HTERT RPE-1 (cell line): ENCODE data around the gene BMX.

ENCODE experiments used
- in situ Hi-C: fragments of 300-500 bp; cut with MboI; formaldehyde crosslinking; loops from 4 replicates; pipeline ENCODE4 v1.14.3; 2020; ENCODE audit warnings: low sequenced_read_pairs

Gene BMX

DNA sequence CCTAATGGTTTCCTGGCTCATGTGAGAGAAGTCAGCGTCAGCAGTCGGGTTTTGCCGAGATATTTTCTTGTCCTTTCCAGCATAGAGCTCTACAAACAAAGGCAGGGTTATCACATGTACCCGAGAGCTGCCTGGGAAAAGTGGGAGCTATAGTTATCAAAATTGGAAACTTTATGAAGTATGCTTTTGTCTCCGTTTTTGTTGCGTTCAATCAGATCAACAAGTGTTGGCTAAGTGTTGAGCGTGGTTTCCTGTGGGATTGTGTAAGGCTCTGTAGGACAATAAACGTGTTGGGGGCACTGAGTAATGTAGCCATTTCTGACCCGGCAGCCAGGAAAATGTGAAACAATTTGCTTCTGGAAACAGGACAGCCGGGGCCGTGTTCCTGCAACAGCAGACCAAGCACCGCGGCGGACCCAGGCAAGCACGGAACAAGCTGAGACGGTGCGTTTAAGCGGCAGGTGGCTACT is at the start of gene BMX:
Gene BMX (plus strand): TSS at position 311 of the 470 bp plus-strand sequence. CDS start 7,547 bp downstream, outside the sequence.
- in situ Hi-C loops = no loop called here

GRCh38 chrX:15451913-15452312 is 48.7 kb upstream of the BMX start:
- in situ Hi-C loops = no loop called here

DNA sequence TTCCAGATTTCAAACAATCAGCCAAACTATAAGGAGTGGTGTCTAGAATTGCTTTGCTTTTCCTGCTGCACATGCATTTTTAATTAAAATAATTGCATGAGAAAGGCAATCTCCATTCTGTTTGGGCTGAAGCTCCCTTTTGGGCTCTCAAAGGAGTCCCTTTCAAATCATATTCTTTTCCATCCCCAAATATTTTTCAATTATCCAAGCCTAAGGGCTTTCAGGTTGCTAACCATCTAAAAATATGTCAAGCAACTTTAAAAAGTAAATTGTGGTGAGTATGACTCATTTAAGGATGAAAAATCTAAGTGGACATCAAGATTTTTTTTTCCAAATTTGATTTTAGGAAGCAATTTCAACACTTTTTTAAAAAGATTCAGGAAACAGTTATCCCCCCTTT is 35.9 kb upstream of the BMX start:
- in situ Hi-C loops = no loop called here

DNA sequence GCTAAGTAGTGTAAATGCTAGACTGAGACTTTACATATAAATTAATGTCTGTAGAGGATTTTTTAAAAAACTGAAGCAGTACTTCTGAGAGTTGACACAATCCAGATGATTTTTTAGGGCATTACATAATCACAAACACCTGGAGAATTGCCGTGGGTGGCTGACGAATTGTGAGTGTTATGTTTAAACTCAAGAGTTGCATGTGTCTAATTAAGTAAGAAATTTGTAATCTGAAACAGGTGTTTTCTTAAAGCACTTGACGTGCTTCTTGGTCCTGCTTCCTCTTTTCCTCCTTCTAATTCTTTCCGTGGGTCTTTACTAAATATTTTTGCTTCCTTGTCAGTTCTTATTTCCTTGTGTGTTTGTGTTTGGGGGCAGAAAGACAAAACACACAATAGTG is 35.3 kb upstream of the BMX start:
- in situ Hi-C loops = no loop called here

GRCh38 chrX:15465896-15466651 is 34.5 kb upstream of the BMX start:
- in situ Hi-C loops = no loop called here

- in situ Hi-C loops = no loop called here
Observed at GRCh38 chrX:15468036-15468435, 32.6 kb upstream of the BMX start.

GRCh38 chrX:15469613-15470012 is 31.0 kb upstream of the BMX start:
- in situ Hi-C loops = no loop called here

DNA sequence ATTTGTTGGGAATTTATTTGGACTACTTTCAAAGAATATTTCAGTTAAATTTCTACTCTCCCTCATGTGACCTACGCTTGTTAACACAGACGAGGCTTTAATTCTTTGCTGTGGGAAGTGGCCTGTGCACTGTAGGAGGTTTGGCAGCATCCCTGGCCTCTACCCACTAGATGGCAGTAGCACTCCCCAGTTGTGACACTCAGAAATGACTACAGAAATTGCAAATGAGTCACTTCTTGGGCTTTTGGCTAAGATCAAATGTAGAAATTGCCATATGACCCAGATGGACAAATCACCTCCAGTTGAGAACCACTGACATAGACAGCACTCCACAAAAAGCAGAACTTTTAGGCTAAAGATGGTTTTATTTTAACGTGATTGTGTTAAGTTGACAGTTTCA is 29.6 kb upstream of the BMX start:
- in situ Hi-C loops = no loop called here

GRCh38 chrX:15472531-15472930 is 28.1 kb upstream of the BMX start:
- in situ Hi-C loops = no loop called here

- in situ Hi-C loops = no loop called here
Observed at GRCh38 chrX:15474028-15474427, 26.6 kb upstream of the BMX start.

DNA sequence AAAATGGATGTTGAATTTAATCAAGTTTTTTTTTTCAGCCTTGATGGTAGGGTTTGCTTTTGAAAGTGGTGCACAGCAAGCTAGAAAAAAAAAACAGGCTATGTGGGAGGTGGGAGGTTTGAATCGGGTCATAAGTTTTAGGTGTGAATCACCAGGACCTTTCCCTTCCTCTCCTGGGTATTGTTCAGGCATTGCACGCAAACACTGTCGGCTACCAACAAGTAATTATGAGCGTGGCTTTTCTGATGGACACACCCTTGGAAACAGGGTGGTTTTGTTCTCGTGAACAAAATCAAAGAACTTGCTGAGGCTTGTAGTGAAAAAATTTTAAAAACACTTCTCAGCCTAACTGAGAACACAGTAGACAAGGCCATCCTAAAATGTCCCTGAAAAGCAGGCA is 25.6 kb upstream of the BMX start:
- in situ Hi-C loops = no loop called here

GRCh38 chrX:15475486-15475885 is 25.1 kb upstream of the BMX start:
- in situ Hi-C loops = no loop called here

GRCh38 chrX:15483891-15484290 is 16.7 kb upstream of the BMX start:
- in situ Hi-C loops = no loop called here

DNA sequence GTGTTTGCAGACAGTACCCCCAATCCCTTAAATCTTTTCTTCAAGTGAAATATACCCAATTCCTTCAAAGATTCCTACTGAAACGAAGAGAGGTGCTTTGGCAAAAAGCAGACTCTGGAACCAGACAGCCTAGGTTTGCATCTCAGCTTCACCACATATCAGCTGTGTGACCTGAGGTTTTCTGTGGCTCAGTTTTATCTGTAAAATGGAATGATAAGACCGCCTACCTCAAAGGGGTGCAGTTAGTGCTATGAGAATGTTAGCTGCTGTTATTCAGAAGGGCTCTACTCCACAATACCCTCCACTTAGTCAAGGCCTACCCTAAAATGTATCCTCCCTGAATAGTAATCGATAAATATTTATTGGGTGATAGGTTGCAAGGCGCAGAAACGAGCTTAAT is 8.1 kb upstream of the BMX start:
- in situ Hi-C loops = no loop called here

GRCh38 chrX:15493118-15493962 is 7.3 kb upstream of the BMX start, which contains the start of gene PIR:
Gene PIR, minus strand, starts transcription at chrX:15493333. Its CDS starts 2,076 bp downstream, at chrX:15491257.
- in situ Hi-C loops = no loop called here

GRCh38 chrX:15495801-15496200 is 4.8 kb upstream of the BMX start:
- in situ Hi-C loops = no loop called here

GRCh38 chrX:15496824-15497223 is 3.8 kb upstream of the BMX start:
- in situ Hi-C loops = no loop called here

GRCh38 chrX:15497865-15498264 is 2.7 kb upstream of the BMX start:
- in situ Hi-C loops = no loop called here

- in situ Hi-C loops = no loop called here
Observed at GRCh38 chrX:15498741-15499140, 1.9 kb upstream of the BMX start.

- in situ Hi-C loops = no loop called here
Observed at GRCh38 chrX:15499976-15500375, 631 bp upstream of the BMX start.

DNA sequence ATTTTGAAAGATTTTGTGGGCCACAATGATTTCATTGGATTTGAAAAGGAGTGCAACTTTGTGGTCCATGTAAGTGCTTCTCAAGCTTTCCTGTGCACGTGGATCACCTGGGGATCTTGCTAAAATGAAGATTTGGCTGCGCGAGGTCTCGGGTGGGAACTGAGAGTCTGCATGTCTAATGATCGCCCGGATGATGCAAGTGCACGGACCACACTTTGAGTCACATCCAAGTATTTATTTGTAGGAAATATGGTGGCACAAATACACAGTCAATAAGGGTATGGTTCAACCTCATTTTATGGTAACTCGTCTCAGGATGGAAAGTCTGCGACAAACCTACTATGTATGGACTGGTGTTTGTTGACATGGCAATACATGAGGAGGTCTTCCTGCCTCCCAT is 899 bp downstream of the BMX start:
- in situ Hi-C loops = no loop called here

- in situ Hi-C loops = no loop called here
Observed at GRCh38 chrX:15504661-15505060, 4.1 kb downstream of the BMX start.
